Lower leg skin (tissue), 3 donors: Measurements from ENCODE around the gene ATP11C.

Experiments used
- CTCF ChIP-seq, 3 donors: fragments of 450-650 bp; IDR thresholded peaks; one replicate each; pipeline ENCODE4 v1.5.1; 2016; ENCODE audit warnings: antibody characterized with exemption in 3 of 3, mild to moderate bottlenecking in 3 of 3, moderate library complexity in 2 of 3
- POLR2A ChIP-seq, 2 donors: fragments of 450-650 bp; IDR thresholded peaks; one replicate each; pipeline ENCODE4 v1.6.1; 2016 to 2017; ENCODE audit warnings: antibody characterized with exemption in 2 of 2, mild to moderate bottlenecking in 1 of 2, moderate library complexity in 1 of 2

- TF ChIP-seq CTCF (IDR thresholded peaks at IDR 0.05) = no peak
- no peak for TF ChIP-seq POLR2A (IDR thresholded peaks at IDR 0.05)
Observed at GRCh38 chrX:139967300-139967699, 34.4 kb upstream of the ATP11C start.
